Vagina (tissue), 2 donors: ENCODE data around the gene KRT4. TPM values are rescaled to one million over a fixed set of nuclear protein-coding genes. Genes with fewer than 3 reads are reported as not detected.

Source experiments
- DNase-seq, 2 donors: peaks; one replicate each; pipeline ENCODE4 v3.0.0-alpha.2; 2017; ENCODE audit errors: extremely low spot score in 2 of 2
- H3K27ac ChIP-seq: fragments of 200-600 bp; sonication (generic); one replicate; pipeline ENCODE4 v1.5.1; 2019
- H3K27me3 ChIP-seq: fragments of 200-600 bp; sonication (generic); one replicate; pipeline ENCODE4 v1.5.1; 2019
- H3K36me3 ChIP-seq, 2 donors: fragments of 200-600 bp; sonication (generic); one replicate each; pipeline ENCODE4 v1.5.1; 2017 to 2019
- H3K4me1 ChIP-seq: fragments of 200-600 bp; sonication (generic); one replicate; pipeline ENCODE4 v1.5.1; 2019
- H3K4me3 ChIP-seq, 2 donors: fragments of 200-600 bp; sonication (generic); 1 replicate in 1 of 2; 2 replicates in 1 of 2; pipeline ENCODE4 v1.5.1; 2016 to 2019
- H3K9me3 ChIP-seq: fragments of 200-600 bp; sonication (generic); one replicate; pipeline ENCODE4 v1.5.1; 2019
- CTCF ChIP-seq, 3 experiments: fragments of 450-650 bp in 2 of 3; fragments of 200-600 bp in 1 of 3; sonication (generic) in 1 of 3; IDR thresholded peaks; one replicate each; pipeline ENCODE4 v1.5.1; 2017 to 2019; ENCODE audit warnings: antibody characterized with exemption in 3 of 3, mild to moderate bottlenecking in 2 of 3, moderate library complexity in 2 of 3
- POLR2A ChIP-seq, 2 donors: fragments of 450-650 bp; IDR thresholded peaks; one replicate each; pipeline ENCODE4 v1.6.1; 2017; ENCODE audit warnings: antibody characterized with exemption in 2 of 2, mild to moderate bottlenecking in 2 of 2, moderate library complexity in 2 of 2
- POLR2AphosphoS5 ChIP-seq, 2 donors: sonication (generic); formaldehyde crosslinking; IDR thresholded peaks; one replicate each; pipeline ENCODE4 v1.9.0; 2017; ENCODE audit warnings: antibody characterized with exemption in 2 of 2, mild to moderate bottlenecking in 2 of 2, low read depth in 1 of 2; ENCODE audit not compliant: insufficient read depth in 1 of 2
- intact Hi-C: fragments of 100-400 bp; cut with DNase I; formaldehyde crosslinking; loops from one replicate; pipeline ENCODE4 v1.15.1; 2023
- total RNA-seq: library from RNA; depleted of rRNA; stranded (reverse); fragments of >200 nt; gene quantifications from one replicate; pipeline ENCODE4 v1.2.3, GENCODE V29; 2016

Gene KRT4
- total RNA-seq, 1 donor from 2014 or later, result 354 TPM

- Histone ChIP-seq H3K27ac (no peak overlapping the region), H3K4me1 (no peaks in the 10 kb centered on the region), H3K9me3 (no peaks in the 10 kb centered on the region), H3K4me3 (no peak overlapping the region), H3K36me3 (no peaks in the 10 kb centered on the region), H3K27me3 (no peaks in the 10 kb centered on the region)
- no peak for TF ChIP-seq CTCF (IDR thresholded peaks at IDR 0.05)
- TF ChIP-seq POLR2AphosphoS5 (IDR thresholded peaks at IDR 0.05; ENCODE audit: insufficient read depth in 1 of 2, low read depth in 1 of 2), result no peak
- no peak for TF ChIP-seq POLR2A (IDR thresholded peaks at IDR 0.05)
- intact Hi-C loops, result no loop called here
- no peak for DNase-seq
Observed at GRCh38 chr12:52837413-52837741, 23.5 kb upstream of the KRT4 start.

- no peaks in the 10 kb centered on the region for H3K4me1 ChIP-seq
- H3K27ac ChIP-seq, result no peak overlapping the region
- no peaks in the 10 kb centered on the region for H3K9me3 ChIP-seq
- H3K4me3 ChIP-seq, result no peak overlapping the region
- H3K36me3 ChIP-seq, result no peaks in the 10 kb centered on the region
- TF ChIP-seq CTCF (IDR thresholded peaks at IDR 0.05) (no peak), POLR2AphosphoS5 (IDR thresholded peaks at IDR 0.05; ENCODE audit: insufficient read depth in 1 of 2, low read depth in 1 of 2) (no peak), POLR2A (IDR thresholded peaks at IDR 0.05) (no peak)
- H3K27me3 ChIP-seq, result no peaks in the 10 kb centered on the region
- intact Hi-C loops, result no loop called here
- no peak for DNase-seq
Observed at GRCh38 chr12:52836491-52837412, 22.8 kb upstream of the KRT4 start.

- DNase-seq, result no peak
- TF ChIP-seq POLR2A (IDR thresholded peaks at IDR 0.05), result no peak
- TF ChIP-seq CTCF (IDR thresholded peaks at IDR 0.05), result no peak
- TF ChIP-seq POLR2AphosphoS5 (IDR thresholded peaks at IDR 0.05; ENCODE audit: insufficient read depth in 1 of 2, low read depth in 1 of 2), result no peak
- H3K4me1 ChIP-seq, result no peaks in the 10 kb centered on the region
- intact Hi-C loops, result no loop called here
- no peak overlapping the region for H3K4me3 ChIP-seq
- no peaks in the 10 kb centered on the region for H3K36me3 ChIP-seq
- no peak overlapping the region for H3K27ac ChIP-seq
- no peaks in the 10 kb centered on the region for H3K9me3 ChIP-seq
- H3K27me3 ChIP-seq, result no peaks in the 10 kb centered on the region
Observed at GRCh38 chr12:52836042-52836466, 22.1 kb upstream of the KRT4 start.

GRCh38 chr12:52835271-52836041, 21.5 kb upstream of the KRT4 start:
- Histone ChIP-seq H3K4me3 (no peak overlapping the region), H3K27me3 (no peaks in the 10 kb centered on the region), H3K27ac (no peak overlapping the region), H3K36me3 (no peaks in the 10 kb centered on the region), H3K4me1 (no peaks in the 10 kb centered on the region), H3K9me3 (no peaks in the 10 kb centered on the region)
- DNase-seq, result no peak
- TF ChIP-seq POLR2A (IDR thresholded peaks at IDR 0.05) (no peak), CTCF (IDR thresholded peaks at IDR 0.05) (no peak), POLR2AphosphoS5 (IDR thresholded peaks at IDR 0.05; ENCODE audit: insufficient read depth in 1 of 2, low read depth in 1 of 2) (no peak)
- intact Hi-C loops, result no loop called here

GRCh38 chr12:52834727-52835001, 20.7 kb upstream of the KRT4 start:
- no peak for TF ChIP-seq CTCF (IDR thresholded peaks at IDR 0.05)
- no peak for TF ChIP-seq POLR2A (IDR thresholded peaks at IDR 0.05)
- no peak for TF ChIP-seq POLR2AphosphoS5 (IDR thresholded peaks at IDR 0.05; ENCODE audit: insufficient read depth in 1 of 2, low read depth in 1 of 2)

More at GRCh38 chr12:52834727-52835001, 20.7 kb upstream of the KRT4 start:
- Histone ChIP-seq H3K9me3 (no peaks in the 10 kb centered on the region), H3K27me3 (no peaks in the 10 kb centered on the region), H3K27ac (no peak overlapping the region), H3K36me3 (no peaks in the 10 kb centered on the region), H3K4me3 (no peak overlapping the region), H3K4me1 (no peaks in the 10 kb centered on the region)
- no peak for DNase-seq
- intact Hi-C loops, result no loop called here
